HG02623 (cell line): ENCODE results near the gene SLC22A9.
"Not testable (repeated sequence)": the region's sequence is repeated elsewhere in the genome, so short reads cannot be mapped to it uniquely, and the experiment has no call there.

Experiments
- ATAC-seq: cut with Tn5 transposase; IDR thresholded peaks from one replicate; pipeline ENCODE4 v1.9.1; 2021; ENCODE audit warnings: moderate library complexity; ENCODE audit not compliant: unreplicated experiment

SLC22A9 gene

DNA sequence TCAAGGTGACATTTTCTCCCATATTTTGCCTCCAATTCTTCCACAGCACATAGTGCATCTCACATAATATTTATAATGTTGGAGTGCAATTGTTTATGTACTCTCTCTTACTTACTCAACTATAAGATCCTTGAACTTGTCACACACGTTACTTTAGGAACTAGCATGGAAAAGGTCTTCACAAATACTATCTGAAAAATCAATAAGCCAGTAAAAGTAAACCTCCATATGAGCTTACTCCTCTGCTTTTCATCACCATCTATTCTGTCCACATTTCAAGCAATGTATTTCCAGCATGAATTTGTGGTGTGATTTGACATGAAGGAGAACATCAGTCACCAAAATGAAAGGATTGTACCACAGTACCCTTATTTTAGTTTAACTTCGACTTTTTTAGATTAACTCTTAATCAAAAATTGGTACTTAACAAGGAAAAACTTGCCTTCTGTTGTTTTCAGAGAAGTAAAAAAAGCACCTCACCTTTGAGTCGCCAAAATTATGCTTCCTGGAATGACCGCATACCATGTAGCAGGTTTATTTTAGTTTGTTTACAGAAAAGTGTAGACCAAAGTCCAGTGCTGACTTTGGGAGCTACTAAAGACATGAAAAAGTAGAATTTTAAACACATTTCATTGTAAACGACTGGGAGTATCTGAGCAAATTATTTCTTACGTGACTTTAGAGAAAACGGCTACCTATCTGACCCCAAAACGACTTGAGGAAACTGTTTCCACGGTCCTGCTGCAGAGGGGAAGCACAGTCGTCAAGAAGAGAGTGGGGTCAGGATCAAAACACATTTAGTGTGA is at the start of gene SLC22A9:
SLC22A9 (plus strand) TSS at position 621 of the 806 bp plus-strand sequence. CDS start 272 bp downstream, outside the sequence.
- no peak for ATAC-seq

DNA sequence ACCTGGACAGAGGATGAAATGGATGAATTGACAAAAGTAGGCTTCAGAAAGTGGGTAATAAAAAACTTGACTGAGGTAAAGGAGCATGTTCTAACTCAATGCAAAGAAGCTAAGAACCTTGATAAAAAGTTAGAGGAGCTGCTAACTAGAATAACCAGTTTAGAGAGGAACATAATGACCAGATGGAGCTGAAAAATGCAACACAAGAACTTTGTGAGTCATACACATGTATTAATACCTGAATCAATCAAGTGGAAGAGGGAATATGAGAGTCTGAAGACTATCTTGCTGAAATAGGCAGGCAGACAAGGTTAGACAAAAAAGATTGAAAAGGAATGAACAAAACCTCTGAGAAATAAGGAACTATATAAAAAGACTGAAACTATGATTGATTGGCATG is 47.9 kb upstream of the SLC22A9 start:
- no peak for ATAC-seq

DNA sequence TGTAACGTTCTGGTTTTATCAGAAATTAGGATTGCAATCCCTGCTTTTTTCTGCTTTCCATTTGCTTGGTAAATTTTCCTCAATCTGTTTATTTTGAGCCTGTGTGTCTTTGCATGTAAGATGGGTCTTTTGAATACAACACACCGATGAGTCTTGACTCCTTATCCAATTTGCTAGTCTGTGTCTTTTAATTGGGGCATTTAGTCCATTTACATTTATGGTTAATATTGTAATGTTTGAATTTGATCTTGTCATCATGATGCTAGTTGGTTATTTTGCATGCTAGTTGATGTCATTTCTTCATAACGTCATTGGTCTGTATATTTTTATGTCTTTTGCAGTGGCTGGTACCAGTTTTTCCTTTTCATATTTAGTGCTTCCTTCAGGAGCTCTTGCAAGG is 34.5 kb upstream of the SLC22A9 start:
- not testable (repeated sequence) for ATAC-seq

DNA sequence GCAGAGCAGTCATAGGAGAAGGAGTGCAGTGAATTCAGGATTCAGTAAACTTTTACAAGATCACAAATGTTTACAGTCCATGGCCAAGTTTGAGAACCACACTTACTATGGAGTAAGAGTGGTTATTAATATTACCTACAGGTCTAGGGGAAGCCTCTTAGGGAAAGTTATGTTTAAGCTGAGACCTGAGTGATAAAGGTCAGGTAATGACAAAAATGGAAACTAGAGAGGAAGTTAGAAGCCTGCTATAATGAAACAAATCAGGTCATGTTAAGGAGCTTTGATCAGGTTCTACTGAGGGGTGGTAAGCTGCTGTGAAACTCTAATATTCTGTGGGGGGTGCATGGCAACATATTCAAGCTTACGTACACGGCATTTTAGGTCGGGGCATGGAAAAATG is 32.5 kb upstream of the SLC22A9 start:
- no peak for ATAC-seq

DNA sequence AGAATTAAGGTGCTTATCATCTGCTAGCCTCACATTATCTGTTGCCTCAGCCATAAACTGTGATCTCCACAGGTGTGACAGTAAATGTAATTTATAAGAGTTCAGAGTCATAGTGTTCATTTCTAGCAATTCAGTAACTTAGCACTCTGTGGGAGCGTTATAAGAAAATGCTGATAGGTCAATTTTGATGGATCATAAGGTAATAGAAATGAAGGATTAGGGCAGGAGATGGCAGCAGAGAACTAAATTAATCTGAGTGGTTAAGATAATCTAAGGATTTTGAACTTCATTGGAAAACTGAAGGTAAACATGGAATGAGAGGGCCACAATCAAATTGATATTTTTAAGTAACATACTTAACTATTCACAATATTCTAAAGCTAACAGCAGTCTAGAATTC is 26.5 kb upstream of the SLC22A9 start:
- ATAC-seq, result no peak

DNA sequence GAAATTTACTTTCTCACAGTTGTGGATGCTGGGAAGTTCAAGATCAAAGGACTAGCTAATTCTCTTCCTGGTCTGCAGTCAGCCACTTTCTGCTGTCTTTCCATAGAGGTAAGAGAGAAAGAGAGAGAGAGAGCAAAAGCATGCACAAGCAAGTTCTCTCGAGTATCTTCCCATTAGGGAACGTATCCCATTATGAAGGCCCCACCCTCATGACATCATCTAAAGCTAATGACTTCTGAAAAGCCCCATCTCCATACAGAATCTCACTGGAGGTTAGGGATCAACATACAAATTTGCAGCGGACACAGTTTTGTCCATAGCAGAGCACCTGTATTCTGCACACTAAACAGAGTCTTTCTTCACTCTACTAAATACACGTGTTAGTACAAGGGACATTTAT is 17.4 kb upstream of the SLC22A9 start:
- ATAC-seq, result no peak

DNA sequence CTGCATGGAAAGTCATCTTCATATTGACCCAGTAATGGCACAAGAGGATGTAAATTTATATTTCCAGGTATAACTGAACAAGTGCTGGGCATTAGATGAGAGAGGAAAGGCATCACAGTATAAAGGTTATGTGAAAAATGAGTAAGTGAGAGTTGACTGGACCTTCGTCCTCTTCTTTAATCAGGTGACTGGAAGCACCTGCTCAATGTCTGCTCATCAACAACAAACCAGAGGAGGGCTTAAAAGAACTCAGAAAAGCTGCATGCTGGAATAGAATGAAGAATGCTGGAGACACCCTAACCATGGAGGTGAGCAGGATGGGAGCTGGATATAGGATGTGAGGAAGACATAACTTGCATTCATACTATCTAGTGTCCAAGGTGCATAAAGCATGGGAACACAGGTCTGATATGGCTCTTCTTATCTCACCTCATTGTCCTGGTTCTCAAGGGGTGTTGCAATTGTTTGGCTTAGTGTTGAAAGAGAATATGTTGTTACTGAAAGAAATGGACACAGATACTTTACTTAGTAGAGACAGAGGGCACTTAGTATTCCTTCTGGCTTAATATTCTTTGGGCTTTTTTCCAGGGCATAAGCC is 7.3 kb upstream of the SLC22A9 start:
- no peak for ATAC-seq

DNA sequence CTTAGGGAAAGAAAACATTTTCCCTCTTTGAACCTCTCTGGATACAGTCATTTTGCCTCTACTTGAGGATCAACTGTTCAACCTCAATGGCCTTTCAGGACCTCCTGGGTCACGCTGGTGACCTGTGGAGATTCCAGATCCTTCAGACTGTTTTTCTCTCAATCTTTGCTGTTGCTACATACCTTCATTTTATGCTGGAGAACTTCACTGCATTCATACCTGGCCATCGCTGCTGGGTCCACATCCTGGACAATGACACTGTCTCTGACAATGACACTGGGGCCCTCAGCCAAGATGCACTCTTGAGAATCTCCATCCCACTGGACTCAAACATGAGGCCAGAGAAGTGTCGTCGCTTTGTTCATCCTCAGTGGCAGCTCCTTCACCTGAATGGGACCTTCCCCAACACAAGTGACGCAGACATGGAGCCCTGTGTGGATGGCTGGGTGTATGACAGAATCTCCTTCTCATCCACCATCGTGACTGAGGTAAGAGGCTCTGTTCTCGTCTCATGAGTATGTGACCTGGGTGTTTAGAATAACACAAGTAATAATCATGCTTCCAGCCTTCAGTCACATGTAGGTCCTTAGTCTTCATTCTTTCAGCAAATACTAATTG is 495 bp downstream of the SLC22A9 start:
- no peak for ATAC-seq

DNA sequence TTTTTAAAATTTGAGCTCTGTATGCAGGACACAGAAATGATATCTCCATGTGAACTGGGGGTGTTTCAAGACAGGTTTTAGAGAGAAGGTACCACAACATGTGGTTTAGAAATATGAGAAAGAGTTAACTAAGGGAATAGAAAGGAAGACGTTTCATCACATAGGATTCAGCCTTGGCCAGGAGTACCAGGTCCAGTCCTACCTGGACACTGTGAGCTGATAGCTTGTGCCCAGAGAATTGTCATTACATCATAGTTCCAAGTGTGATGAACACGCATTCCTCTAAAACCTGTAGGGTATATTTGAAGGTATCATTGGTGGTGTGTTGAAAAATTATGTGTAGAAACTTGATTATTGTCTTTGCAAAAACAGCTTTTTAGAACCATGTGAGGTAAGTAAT is 1.8 kb downstream of the SLC22A9 start:
- ATAC-seq, result no peak

DNA sequence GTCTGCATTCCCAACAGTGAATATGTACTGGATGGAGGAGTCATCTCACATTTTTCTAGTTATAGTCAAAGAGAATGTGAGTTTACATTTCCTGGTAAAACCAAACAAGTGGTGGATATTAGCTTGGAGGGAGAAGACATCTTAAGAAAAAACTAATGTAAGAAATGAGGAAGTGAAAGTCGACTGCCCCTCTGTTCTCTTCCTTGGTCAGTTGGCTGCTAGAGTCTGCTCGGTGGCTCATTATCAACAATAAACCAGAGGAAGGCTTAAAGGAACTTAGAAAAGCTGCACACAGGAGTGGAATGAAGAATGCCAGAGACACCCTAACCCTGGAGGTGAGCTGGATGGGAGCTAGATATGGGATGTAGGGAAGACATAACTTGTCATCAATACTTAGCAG is 5.8 kb downstream of the SLC22A9 start:
- ATAC-seq, result no peak

DNA sequence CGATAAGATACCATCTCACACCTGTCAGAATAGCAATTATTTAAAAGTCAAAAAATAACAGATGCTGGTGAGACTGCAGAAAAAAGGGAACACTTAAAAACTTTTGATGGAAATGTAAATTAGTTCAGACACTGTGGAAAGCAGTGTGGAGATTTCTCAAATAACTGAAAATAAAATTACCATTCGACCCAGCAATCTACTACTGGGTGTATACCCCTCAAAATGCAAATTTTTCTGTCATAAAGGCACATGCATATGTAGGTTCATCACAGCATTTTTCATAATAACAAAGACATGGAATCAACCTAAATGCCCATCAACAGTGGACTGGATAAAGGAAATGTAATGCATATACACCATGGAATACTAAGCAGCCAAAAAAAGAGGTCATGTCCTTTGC is 10.5 kb downstream of the SLC22A9 start:
- no peak for ATAC-seq

DNA sequence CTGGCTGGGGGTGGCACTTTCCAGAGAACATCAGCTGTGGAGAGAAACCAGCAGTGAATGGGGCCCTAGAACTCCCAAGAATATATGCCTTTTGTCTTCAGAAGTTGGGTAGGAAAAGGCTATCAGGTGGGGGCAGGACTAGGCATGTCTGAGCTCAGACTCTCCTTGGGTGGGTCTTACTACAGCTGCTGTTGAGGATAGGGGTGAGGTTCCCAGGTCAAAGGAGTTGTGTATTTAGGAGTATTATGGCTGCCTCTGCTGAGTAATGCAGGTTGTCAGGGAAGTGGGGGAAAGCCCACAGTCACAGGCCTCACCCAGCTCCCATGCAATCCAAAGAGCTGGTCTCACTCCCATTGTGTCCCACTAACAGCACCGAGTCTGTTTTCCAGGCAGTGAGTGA is 26.1 kb downstream of the SLC22A9 start:
- ATAC-seq, result no peak

DNA sequence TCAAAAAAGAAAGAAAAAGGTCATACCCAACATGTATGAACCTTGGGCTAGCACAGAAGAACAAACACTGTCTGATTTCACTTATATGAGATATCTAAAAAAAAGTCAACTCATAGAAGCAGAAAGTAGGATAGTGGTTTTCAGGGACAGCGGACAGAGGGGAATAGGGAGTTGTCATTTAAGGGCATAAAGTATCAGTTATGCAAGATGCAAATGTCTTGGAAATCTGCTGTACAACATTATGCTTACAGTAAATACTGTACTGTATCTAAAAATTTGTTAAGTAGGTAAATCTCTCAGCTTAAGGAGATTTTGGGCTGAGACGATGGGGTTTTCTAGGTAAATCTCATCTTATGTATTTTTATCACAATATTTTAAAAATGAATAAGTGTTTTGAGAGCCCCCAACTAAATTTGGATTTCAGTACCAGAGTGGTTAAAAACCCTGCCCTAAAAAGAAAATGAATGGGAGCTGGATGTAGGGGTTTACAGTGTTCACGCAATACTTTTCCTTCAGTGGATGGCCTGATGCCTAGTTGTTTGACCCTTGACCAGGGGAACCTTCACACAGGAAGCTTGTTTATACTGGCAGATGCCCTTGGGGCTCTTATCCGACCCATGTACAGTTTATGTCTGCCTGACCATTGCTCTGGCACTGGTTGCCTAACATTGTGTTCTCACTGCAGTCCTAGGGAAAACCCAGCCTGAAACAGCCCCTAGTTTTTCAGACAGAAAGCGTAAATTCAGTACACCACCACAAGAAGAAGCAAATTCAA is 34.8 kb downstream of the SLC22A9 start:
- ATAC-seq, result no peak

DNA sequence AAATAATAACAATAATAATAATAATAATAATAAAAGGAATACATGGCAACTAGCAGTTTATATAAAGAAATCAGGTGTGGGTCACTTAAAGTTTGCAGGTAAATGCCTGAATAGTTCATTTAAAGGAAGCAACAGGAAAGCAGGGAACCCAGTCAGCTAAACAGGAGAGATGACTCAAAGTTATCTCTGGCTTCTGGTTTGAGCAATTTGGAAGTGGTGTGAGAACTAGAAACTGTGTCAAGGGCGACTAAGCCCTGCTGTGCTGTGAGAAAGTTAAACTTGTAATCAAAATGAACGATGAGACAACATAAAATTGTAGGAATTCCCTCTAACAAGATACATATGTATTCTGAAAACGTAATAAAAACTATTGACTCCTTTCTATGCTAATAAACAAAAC is 35.5 kb downstream of the SLC22A9 start:
- ATAC-seq, result no peak

DNA sequence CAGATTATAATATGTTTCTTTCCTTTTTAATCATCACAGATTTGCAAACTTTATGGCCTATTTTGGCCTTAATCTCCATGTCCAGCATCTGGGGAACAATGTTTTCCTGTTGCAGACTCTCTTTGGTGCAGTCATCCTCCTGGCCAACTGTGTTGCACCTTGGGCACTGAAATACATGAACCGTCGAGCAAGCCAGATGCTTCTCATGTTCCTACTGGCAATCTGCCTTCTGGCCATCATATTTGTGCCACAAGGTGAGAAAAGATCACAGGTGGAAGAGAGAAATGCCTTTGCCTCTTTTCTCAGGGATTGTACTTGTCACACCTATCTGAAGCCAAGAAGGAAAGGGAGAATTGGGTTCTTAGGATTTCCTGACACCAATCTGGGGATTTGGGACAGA is 36.9 kb downstream of the SLC22A9 start:
- no peak for ATAC-seq

DNA sequence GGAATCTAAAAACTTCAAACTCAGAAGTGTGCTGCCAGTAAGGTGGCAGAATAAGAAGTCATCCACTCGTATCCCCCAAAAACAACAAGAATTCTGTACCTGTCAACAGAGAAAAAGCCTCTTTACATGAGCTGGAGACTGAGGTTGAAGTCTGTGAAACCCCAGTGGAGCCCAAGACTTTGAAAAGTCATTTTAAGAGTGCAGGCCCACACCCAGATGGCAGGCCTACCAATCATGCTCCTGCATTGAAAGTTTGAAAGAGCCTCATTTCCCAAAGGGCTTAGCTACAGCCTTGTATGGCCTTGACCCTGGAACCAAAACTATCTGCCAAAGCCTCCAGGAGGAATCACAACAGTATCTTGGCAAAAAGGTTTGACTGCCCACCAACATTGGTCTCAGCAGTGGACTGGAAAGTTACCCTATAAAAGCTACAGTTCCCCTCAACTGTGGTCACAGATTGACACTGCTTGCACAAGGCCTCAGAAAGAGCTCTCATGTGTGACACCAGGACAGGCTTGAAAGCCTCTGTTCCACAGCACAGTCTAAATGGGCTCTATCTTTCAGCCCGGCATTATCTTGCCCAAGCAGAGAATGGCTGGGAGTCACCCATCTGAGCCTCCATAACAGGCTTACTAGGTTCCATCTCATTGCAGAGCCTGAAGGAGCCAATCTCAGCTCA is 47.7 kb downstream of the SLC22A9 start:
- no peak for ATAC-seq

DNA sequence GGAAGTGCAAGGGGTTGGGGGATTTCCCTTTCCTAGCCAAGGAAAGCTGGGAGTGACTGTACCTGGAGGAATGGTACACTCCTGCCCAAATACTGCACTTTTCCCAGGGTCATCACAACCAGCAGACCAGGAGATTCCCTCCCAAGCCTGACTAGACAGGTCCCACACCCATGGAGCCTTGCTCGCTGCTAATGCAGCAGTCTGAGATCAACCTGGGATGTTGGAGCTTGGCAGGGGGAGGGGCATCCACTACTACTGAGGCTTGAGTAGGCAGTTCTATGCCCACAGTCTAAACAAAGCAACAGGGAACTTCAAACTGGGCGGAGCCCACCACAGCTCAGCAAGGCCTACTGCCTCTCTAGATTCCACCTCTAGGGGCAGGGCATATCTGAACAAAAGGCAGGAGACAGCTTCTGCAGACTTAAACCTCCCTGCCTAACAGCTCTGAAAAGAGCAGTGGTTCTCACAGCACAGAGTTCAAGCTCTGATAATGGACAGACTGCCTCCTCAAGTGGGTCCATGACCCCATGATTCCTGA is 58.5 kb downstream of the SLC22A9 start:
- no peak for ATAC-seq

DNA sequence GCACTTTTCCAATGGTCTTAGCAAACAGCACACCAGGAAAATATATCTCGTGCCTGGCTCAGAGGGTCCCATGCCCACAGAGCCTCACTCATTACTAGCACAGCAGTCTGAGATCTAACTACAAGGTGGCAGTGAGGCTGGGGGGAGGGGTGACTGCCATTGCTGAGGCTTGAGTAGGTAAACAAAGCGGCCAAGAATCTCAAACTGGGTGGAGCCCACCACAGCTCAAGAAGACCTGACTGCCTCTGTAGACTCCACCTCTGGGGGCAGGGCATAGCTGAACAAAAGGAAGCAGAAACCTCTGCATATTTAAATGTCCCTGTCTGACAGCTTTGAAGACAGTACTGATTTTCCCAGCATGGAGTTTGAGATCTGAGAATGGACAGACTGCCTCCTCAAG is 61.1 kb downstream of the SLC22A9 start:
- not testable (repeated sequence) for ATAC-seq

DNA sequence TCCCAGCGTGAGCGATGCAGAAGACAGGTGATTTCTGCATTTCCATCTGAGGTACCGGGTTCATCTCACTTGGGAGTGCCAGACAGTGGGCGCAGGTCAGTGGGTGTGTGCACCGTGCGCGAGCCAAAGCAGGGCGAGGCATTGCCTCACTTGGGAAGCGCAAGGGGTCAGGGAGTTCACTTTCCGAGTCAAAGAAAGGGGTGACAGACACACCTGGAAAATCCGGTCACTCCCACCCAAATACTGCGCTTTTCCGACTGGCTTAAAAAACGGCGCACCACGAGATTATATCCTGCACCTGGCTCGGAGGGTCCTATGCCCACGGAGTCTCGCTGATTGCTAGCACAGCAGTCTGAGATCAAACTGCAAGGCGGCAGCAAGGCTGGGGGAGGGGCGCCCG is 65.8 kb downstream of the SLC22A9 start:
- ATAC-seq, result not testable (repeated sequence)

DNA sequence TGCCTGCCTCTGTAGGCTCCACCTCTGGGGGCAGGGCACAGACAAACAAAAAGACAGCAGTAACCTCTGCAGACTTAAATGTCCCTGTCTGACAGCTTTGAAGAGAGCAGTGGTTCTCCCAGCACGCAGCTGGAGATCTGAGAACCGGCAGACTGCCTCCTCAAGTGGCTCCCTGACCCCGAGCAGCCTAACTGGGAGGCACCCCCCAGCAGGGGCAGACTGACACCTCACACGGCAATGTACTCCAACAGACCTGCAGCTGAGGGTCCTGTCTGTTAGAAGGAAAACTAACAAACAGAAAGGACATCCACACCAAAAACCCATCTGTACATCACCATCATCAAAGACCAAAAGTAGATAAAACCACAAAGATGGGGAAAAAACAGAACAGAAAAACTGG is 66.2 kb downstream of the SLC22A9 start:
- ATAC-seq, result not testable (repeated sequence)

DNA sequence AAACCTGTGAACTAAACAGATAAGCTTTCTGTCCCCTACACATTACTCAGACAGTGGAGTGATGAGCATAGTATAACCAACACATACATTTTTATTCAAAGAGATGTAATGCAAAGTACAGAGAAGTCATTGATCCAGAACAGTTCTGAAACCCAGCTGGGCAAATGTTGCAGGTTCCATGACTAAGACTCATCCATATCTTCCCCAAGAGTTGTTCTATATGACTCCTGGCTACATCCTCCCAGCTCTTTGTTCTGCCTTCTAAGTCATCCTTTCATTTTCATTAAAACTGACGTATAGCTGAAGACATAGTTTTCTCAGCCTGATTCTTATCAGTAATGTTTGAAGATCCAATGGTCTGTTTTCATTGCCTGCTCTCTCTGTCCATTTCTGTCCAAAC is 74.1 kb downstream of the SLC22A9 start:
- ATAC-seq, result no peak
